Gastroesophageal sphincter (tissue), 4 donors: ENCODE measurements around the gene MTMR12. TPM values are rescaled to one million over a fixed set of nuclear protein-coding genes. Genes with fewer than 3 reads are reported as not detected.
"Not testable (repeated sequence)": the region's sequence is repeated elsewhere in the genome, so short reads cannot be mapped to it uniquely, and the experiment has no call there.

Experiments used
- ATAC-seq: fragments of 150-250 bp; one replicate; pipeline ENCODE4 v1.9.1; 2016; ENCODE audit warnings: mild to moderate bottlenecking, moderate library complexity
- H3K27ac ChIP-seq, 4 donors: fragments of 200-600 bp; sonication (generic) in 3 of 4; 1 replicate in 3 of 4; 2 replicates in 1 of 4; pipeline ENCODE4 v1.5.1; 2016 to 2019
- H3K27me3 ChIP-seq: fragments of 200-600 bp; sonication (generic); one replicate; pipeline ENCODE4 v1.5.1; 2019
- H3K36me3 ChIP-seq, 2 donors: fragments of 200-600 bp; sonication (generic); one replicate each; pipeline ENCODE4 v1.5.1; 2019; ENCODE audit warnings: control low read depth in 1 of 2
- H3K4me1 ChIP-seq, 3 donors: fragments of 200-600 bp; sonication (generic); 1 replicate in 2 of 3; 2 replicates in 1 of 3; pipeline ENCODE4 v1.5.1; 2016 to 2019; ENCODE audit warnings: control low read depth in 2 of 3
- H3K4me3 ChIP-seq, 2 donors: fragments of 200-600 bp; sonication (generic); one replicate each; pipeline ENCODE4 v1.5.1; 2019; ENCODE audit warnings: mild to moderate bottlenecking in 1 of 2, moderate library complexity in 1 of 2
- H3K9me3 ChIP-seq, 3 donors: fragments of 200-600 bp; sonication (generic); one replicate each; pipeline ENCODE4 v1.5.1; 2017 to 2019; ENCODE audit warnings: control low read depth in 2 of 3
- EP300 ChIP-seq: sonication (generic); formaldehyde crosslinking; IDR thresholded peaks from one replicate; pipeline ENCODE4 v1.6.1; 2017; ENCODE audit warnings: antibody characterized with exemption, mild to moderate bottlenecking
- POLR2A ChIP-seq, 2 donors: fragments of 450-650 bp; IDR thresholded peaks; one replicate each; pipeline ENCODE4 v1.6.1; 2017; ENCODE audit warnings: antibody characterized with exemption in 2 of 2, mild to moderate bottlenecking in 2 of 2, moderate library complexity in 1 of 2
- POLR2AphosphoS5 ChIP-seq: sonication (generic); formaldehyde crosslinking; IDR thresholded peaks from one replicate; pipeline ENCODE4 v1.6.1; 2017; ENCODE audit warnings: antibody characterized with exemption
- WGBS, 2 donors: methylation state at CpG; one replicate each; pipeline ENCODE4 v1.1.5; 2018; ENCODE audit warnings: low coverage in 1 of 2; 5-methylcytosine and 5-hydroxymethylcytosine counted together
- total RNA-seq, 4 donors: library from RNA; depleted of rRNA; stranded (reverse); fragments of >200 nt; gene quantifications; one replicate each; pipeline ENCODE4 v1.1.0, GENCODE V29; 2016
- TF ChIP-seq, protein P1 (sequence below), 4 experiments: fragments of 200-600 bp in 2 of 4; fragments of 450-650 bp in 2 of 4; sonication (generic) in 1 of 4; IDR thresholded peaks; one replicate each; pipeline ENCODE4 v1.5.1; 2017 to 2019; ENCODE audit warnings: antibody characterized with exemption in 4 of 4, mild to moderate bottlenecking in 2 of 4, moderate library complexity in 2 of 4

The MTMR12 gene
- total RNA-seq, 4 donors from 2014 or later, result 44.2 to 98.9 (median 68.5) TPM

DNA sequence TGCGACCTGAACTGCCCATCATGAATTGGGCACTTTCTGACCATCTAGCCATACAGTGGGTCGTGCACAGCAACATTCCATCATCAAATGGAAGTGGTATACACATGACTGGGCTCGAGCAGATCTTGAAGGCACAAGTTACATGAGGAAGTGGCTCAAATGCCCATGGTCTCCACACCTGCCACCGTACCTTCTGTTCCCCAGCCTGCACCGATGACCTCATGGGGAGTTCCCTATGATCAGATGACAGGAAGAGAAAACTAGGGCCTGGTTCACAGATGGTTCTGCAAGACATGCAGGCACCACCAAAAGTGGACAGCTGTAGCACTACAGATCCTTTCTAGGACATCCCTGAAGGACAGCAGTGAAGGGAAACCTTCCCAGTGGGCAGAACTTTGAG, 21.8 kb downstream of the MTMR12 start:
- no peak for ATAC-seq

DNA sequence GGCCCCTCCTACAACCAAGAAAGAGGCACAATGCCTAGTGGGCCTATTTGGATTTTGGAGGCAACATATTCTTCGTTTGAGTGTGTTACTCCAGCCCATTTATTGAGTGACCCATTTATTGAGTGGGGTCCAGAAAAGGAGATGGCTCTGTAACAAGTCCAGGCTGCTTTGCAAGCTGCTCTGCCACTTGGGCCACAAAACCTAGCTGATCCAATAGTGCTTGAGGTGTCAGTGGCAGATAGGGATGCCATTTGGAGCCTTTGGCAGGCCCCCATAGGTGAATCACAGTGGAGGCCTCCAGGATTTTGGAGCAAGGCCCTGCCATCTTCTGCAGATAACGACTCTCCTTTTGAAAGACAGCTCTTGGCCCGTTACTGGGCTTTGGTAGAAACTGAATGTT, 22.2 kb downstream of the MTMR12 start:
- H3K27me3 ChIP-seq, ATAC-seq, H3K9me3 ChIP-seq, H3K27ac ChIP-seq, H3K4me3 ChIP-seq: not testable (repeated sequence)
- WGBS, 2 donors, result 100% methylated on average over 1 to 2 of the region's 3 CpGs
- Histone ChIP-seq H3K36me3 (peaks cover 0 to 32% of the 10 kb centered on the region in 2 donors), H3K4me1 (peaks cover 0 to 10% (median 0%) of the 10 kb centered on the region in 3 donors)

More for the DNA sequence above, 21.8 kb downstream of the MTMR12 start:
- peaks cover 0 to 15% (median 0%) of the 10 kb centered on the region in 3 donors for H3K4me1 ChIP-seq
- no peak overlapping the region for H3K4me3 ChIP-seq
- no peaks in the 10 kb centered on the region for H3K9me3 ChIP-seq
- no peaks in the 10 kb centered on the region for H3K27me3 ChIP-seq
- TF ChIP-seq, protein P1, sequence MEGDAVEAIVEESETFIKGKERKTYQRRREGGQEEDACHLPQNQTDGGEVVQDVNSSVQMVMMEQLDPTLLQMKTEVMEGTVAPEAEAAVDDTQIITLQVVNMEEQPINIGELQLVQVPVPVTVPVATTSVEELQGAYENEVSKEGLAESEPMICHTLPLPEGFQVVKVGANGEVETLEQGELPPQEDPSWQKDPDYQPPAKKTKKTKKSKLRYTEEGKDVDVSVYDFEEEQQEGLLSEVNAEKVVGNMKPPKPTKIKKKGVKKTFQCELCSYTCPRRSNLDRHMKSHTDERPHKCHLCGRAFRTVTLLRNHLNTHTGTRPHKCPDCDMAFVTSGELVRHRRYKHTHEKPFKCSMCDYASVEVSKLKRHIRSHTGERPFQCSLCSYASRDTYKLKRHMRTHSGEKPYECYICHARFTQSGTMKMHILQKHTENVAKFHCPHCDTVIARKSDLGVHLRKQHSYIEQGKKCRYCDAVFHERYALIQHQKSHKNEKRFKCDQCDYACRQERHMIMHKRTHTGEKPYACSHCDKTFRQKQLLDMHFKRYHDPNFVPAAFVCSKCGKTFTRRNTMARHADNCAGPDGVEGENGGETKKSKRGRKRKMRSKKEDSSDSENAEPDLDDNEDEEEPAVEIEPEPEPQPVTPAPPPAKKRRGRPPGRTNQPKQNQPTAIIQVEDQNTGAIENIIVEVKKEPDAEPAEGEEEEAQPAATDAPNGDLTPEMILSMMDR (IDR thresholded peaks at IDR 0.05), result no peak
- no peak for TF ChIP-seq POLR2A (IDR thresholded peaks at IDR 0.05)
- no peak for TF ChIP-seq POLR2AphosphoS5
- TF ChIP-seq EP300, result no peak
- peaks cover 0 to 36% of the 10 kb centered on the region in 2 donors for H3K36me3 ChIP-seq
- no peak overlapping the region for H3K27ac ChIP-seq
- WGBS, 2 donors, result 100% methylated on average over 1 of the region's 5 CpGs; no CpG with 5 or more reads in 1 of the 2 donors

DNA sequence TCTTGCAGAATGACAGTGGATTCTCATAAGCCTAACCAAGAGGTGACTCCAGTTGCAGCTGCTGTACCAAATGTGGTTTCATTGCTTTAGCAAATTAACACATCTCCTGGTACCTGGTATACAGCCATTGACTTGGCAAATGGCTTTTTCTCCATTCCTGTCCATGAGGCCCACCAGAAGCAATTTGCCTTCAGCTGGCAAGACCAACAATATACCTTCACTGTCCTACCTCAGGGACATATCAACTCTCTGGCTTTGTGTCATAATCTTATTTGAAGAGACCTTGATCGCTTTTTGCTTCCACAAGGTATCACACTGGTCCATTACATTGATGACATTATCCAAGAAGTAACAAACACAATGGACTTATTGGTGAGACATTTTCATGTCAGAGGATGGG, 22.8 kb downstream of the MTMR12 start:
- H3K27ac ChIP-seq, H3K27me3 ChIP-seq, H3K4me1 ChIP-seq, H3K4me3 ChIP-seq, H3K9me3 ChIP-seq, ATAC-seq: not testable (repeated sequence)
- H3K36me3 ChIP-seq, result peaks cover 0 to 27% of the 10 kb centered on the region in 2 donors
- 100% methylated on average over 1 of the region's 1 CpG for WGBS, 2 donors

DNA sequence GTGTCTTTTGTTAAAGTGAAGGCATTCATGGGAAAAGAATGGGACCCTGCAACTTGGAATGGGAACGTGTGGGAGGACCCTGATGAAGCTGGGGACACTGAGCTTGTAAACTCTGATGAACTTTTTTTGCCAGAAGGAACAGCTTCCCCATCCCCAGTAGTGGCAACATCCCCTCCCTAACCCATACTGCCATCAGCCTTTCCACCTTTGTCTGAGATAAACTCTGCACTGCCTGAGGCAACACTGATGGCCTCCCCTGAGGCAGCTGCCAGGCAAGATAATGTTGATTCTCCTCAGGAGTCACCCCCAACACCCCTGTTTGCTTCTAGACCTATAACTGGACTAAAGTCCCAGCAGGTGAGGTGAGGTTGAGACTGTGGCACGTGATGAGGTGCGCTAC, 24.6 kb downstream of the MTMR12 start:
- not testable (repeated sequence) for H3K27ac ChIP-seq, ATAC-seq
- 93 to 100% methylated on average over 2 to 3 of the region's 3 CpGs for WGBS, 2 donors

DNA sequence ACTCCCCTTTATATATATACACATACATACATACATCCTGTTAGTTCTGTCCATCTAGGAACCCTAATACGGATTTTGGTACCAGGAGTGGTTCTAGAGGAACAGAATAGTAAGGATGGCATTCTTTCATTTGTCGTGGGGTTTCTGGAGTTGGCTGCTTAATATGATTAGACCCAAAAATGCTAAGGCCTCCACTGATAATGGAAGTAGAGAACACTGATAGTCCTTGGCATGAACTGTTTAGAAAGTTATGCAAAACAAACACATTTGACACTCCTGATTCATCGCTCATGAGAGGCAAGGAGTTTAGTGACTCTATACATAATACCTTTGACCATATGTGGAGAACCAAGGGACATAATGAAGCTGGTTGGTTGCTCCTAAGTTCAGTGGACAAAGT, 25.2 kb downstream of the MTMR12 start:
- H3K4me3 ChIP-seq, ATAC-seq, H3K9me3 ChIP-seq, H3K27ac ChIP-seq, H3K27me3 ChIP-seq: not testable (repeated sequence)
- WGBS, 2 donors, result 79 to 83% methylated on average over 3 of the region's 3 CpGs
- H3K36me3 ChIP-seq, result peaks cover 0 to 11% of the 10 kb centered on the region in 2 donors
- peaks cover 0 to 11% (median 0%) of the 10 kb centered on the region in 3 donors for H3K4me1 ChIP-seq

More for the DNA sequence above, 24.6 kb downstream of the MTMR12 start:
- H3K36me3 ChIP-seq, result peaks cover 0 to 14% of the 10 kb centered on the region in 2 donors
- not testable (repeated sequence) for H3K9me3 ChIP-seq, H3K4me3 ChIP-seq, H3K4me1 ChIP-seq, H3K27me3 ChIP-seq

DNA sequence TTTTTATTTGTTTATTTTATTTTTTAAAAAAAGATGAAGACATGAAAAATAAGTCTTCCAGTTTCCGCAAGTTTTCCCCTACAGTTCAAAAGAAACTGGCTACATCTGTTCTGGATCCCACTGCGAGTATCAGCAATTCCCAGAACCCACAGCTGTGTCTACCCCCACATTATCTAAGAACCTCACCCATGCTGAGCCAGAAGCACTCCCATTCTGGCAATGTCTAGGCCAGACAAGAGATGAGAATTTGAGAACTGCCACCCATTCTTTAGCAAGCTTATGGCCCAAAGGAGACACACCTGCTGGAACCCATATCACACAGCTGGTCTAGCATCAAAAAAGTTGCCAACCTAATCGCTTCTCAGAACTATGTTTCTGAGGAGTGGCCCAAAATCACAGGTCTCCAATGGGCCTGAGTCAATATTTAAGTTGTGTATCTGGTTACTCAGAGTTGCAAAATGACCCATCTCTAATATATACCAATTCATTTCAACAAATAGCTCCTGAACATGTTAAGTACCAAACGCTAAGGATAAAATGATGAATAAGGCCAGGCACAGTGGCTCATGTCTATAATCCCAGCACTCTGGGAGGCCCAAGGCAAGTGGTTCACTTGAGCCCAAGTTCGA, 27.1 kb downstream of the MTMR12 start:
- no peak overlapping the region for H3K27ac ChIP-seq
- WGBS, 2 donors, result 78 to 79% methylated on average over 5 of the region's 5 CpGs
- H3K4me1 ChIP-seq, result peaks cover 0 to 11% (median 0%) of the 10 kb centered on the region in 3 donors
- ATAC-seq, result no peak
- no peak overlapping the region for H3K4me3 ChIP-seq
- H3K27me3 ChIP-seq, result no peaks in the 10 kb centered on the region
- TF ChIP-seq POLR2A (IDR thresholded peaks at IDR 0.05) (no peak), EP300 (no peak), POLR2AphosphoS5 (no peak)
- TF ChIP-seq, protein P1 (IDR thresholded peaks at IDR 0.05), result no peak
- no peaks in the 10 kb centered on the region for H3K9me3 ChIP-seq
- peaks cover 0 to 9% of the 10 kb centered on the region in 2 donors for H3K36me3 ChIP-seq

DNA sequence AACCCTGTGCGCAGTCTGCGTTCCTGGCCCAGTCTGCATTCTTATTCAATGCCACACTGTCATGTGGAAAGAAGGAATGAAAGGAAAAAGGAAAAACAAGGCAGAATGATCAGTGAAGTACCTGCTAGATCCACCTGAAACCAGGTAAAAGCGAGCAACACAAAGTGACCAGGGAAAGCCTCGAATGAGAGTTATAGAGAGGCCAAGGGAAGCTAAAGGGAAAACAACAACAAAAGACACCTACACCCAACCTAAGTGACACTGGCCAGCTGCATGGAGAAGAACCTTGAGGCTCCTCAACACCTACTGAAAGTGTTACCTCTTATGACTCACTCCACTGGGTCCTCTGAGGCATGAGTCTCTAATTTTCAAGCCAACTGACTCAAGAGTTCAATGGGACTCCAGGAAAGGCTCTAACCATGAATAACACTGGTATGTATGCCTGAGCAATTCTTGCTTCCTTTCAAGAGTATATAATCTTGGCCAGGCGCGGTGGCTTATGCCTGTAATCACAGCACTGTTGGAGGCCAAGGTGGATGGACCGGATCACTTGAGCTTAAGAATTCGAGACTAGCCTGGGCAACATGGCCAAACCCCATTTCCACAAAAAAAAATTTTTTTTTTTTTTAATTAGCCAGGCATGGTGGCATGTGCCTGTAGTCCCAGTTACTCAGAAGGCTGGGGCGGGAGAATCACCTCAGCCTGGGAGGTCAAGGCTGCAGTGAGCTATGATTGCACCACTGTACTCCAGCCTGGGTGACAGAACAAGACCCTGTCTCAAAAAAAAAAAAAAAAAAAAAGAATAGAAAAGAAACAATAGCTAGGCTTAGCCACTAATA, 29.0 kb downstream of the MTMR12 start:
- no peak overlapping the region for H3K27ac ChIP-seq
- WGBS, 2 donors, result 96 to 100% methylated on average over 4 to 6 of the region's 9 CpGs
- H3K36me3 ChIP-seq, result peaks cover 0 to 9% of the 10 kb centered on the region in 2 donors
- H3K9me3 ChIP-seq, result no peaks in the 10 kb centered on the region
- no peak overlapping the region for H3K4me3 ChIP-seq
- TF ChIP-seq POLR2AphosphoS5 (no peak), POLR2A (IDR thresholded peaks at IDR 0.05) (no peak), EP300 (no peak)
- TF ChIP-seq, protein P1 (IDR thresholded peaks at IDR 0.05), result no peak
- ATAC-seq, result no peak
- H3K4me1 ChIP-seq, result peaks cover 0 to 20% (median 0%) of the 10 kb centered on the region in 3 donors
- no peaks in the 10 kb centered on the region for H3K27me3 ChIP-seq
